Cardiac muscle cell (in vitro differentiated cells and primary cell): ENCODE data around the gene TMEM59L. TPM values are rescaled to one million over a fixed set of nuclear protein-coding genes. Genes with fewer than 3 reads are reported as not detected.

Source experiments
- DNase-seq, 2 donors: peaks; one replicate each; pipeline versions ENCODE4 v3.0.0 to v3.0.0-alpha.2; 2010 to 2017; ENCODE audit warnings: low read depth in 1 of 2, low spot score in 1 of 2
- H3K27ac ChIP-seq: fragments of 200-600 bp; sonication (generic); 2 replicates; pipeline ENCODE4 v1.5.1; 2016
- H3K27me3 ChIP-seq: fragments of 200-600 bp; sonication (generic); 2 replicates; pipeline ENCODE4 v1.6.0; 2016; ENCODE audit warnings: control low read depth
- H3K36me3 ChIP-seq: fragments of 200-600 bp; sonication (generic); 2 replicates; pipeline ENCODE4 v1.5.1; 2016; ENCODE audit warnings: control low read depth
- H3K4me1 ChIP-seq: fragments of 200-600 bp; sonication (generic); 2 replicates; pipeline ENCODE4 v1.8.1; 2017; ENCODE audit warnings: low read depth, mild to moderate bottlenecking, mixed run types
- H3K4me3 ChIP-seq: fragments of 200-600 bp; sonication (generic); 2 replicates; pipeline ENCODE4 v1.5.1; 2016; ENCODE audit warnings: mild to moderate bottlenecking
- H3K9me3 ChIP-seq: fragments of 200-600 bp; sonication (generic); 2 replicates; pipeline ENCODE4 v1.5.1; 2017; ENCODE audit warnings: low read depth, mild to moderate bottlenecking, control low read depth
- CTCF ChIP-seq: IDR thresholded peaks from 2 replicates; pipeline ENCODE4 v1.5.1; 2012; ENCODE audit warnings: low read depth, mild to moderate bottlenecking, low read length
- polyA plus RNA-seq: library from polyadenylated mRNA; unstranded; fragments of >200 nt; fragmentation: Nextera tagmentation; extraction: Ambion mirVana; gene quantifications from 2 replicates; pipeline ENCODE4 v1.2.1, GENCODE V29; 2016
- total RNA-seq: library from RNA; depleted of rRNA; stranded (reverse); fragments of >200 nt; gene quantifications from 2 replicates; pipeline ENCODE4 v1.2.3, GENCODE V29; 2016

TMEM59L gene
- total and polyA plus RNA-seq, 2 experiments from 2014 or later = 1.6 to 2.0 TPM

DNA sequence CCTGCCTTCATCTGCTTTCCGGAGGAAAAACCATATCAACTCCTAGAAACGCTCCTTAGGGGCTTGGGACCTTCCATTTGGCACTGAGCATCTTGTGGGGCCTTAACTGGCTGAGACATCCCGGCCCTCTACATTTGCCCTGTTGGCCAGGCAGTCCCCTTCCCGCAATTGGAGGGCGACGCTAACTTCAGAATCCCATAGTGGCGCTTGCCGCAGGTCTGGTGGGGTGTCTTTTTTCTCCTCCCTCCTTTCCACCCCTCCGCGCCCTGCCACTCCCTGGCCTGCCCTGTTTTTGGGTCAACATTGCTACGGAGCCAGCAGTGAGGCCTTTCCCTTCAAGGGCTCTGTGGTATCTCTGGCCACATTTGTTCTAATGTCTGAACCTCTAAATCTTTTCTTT lies 57.2 kb downstream of the TMEM59L start:
- no peak overlapping the region for H3K27ac ChIP-seq
- H3K4me3 ChIP-seq = no peak overlapping the region
- H3K27me3 ChIP-seq = no peaks in the 10 kb centered on the region
- TF ChIP-seq CTCF = no peak
- no peak for DNase-seq
- H3K9me3 ChIP-seq = no peaks in the 10 kb centered on the region
- peaks cover 3% of the 10 kb centered on the region for H3K36me3 ChIP-seq
- no peaks in the 10 kb centered on the region for H3K4me1 ChIP-seq

GRCh38 chr19:18670312-18670711 lies 57.6 kb downstream of the TMEM59L start:
- Histone ChIP-seq H3K9me3 (no peaks in the 10 kb centered on the region), H3K27me3 (no peaks in the 10 kb centered on the region), H3K27ac (no peak overlapping the region), H3K4me3 (no peak overlapping the region), H3K36me3 (peaks cover 3% of the 10 kb centered on the region), H3K4me1 (no peaks in the 10 kb centered on the region)
- TF ChIP-seq CTCF = no peak
- no peak for DNase-seq

Other genes starting within 250 kb of the TMEM59L start
- gene GDF15, start 226.7 kb upstream of the TMEM59L start, total RNA-seq = 2.9 and 10.0 TPM in 2 replicates
- gene GDF15, start 226.7 kb upstream of the TMEM59L start, polyA plus RNA-seq = 2.4 and 8.2 TPM in 2 replicates
- 0.04 TPM in 1 of 2 replicates, not detected in the other for gene LRRC25, start 215.2 kb upstream of the TMEM59L start, total RNA-seq
- not detected in 2 replicates for gene LRRC25, start 215.2 kb upstream of the TMEM59L start, polyA plus RNA-seq
- 154 and 180 TPM in 2 replicates for gene SSBP4, start 193.5 kb upstream of the TMEM59L start, total RNA-seq
- gene SSBP4, start 193.5 kb upstream of the TMEM59L start, polyA plus RNA-seq = 151 and 175 TPM in 2 replicates
- gene ISYNA1, start 174.7 kb upstream of the TMEM59L start, total RNA-seq = 218 and 298 TPM in 2 replicates
- 370 and 442 TPM in 2 replicates for gene ISYNA1, start 174.7 kb upstream of the TMEM59L start, polyA plus RNA-seq
- gene ELL, start 90.8 kb upstream of the TMEM59L start, total RNA-seq = 19.4 and 20.7 TPM in 2 replicates
- gene ELL, start 90.8 kb upstream of the TMEM59L start, polyA plus RNA-seq = 14.8 and 18.2 TPM in 2 replicates
- 514 and 568 TPM in 2 replicates for gene FKBP8, start 69.3 kb upstream of the TMEM59L start, total RNA-seq
- 398 and 473 TPM in 2 replicates for gene FKBP8, start 69.3 kb upstream of the TMEM59L start, polyA plus RNA-seq
- gene KXD1, start 55.0 kb upstream of the TMEM59L start, total RNA-seq = 137 and 160 TPM in 2 replicates
- gene KXD1, start 55.0 kb upstream of the TMEM59L start, polyA plus RNA-seq = 111 and 127 TPM in 2 replicates
- 387 and 390 TPM in 2 replicates for gene UBA52, start 41.0 kb upstream of the TMEM59L start, total RNA-seq
- 415 and 457 TPM in 2 replicates for gene UBA52, start 41.0 kb upstream of the TMEM59L start, polyA plus RNA-seq
- gene REX1BD, start 24.1 kb upstream of the TMEM59L start, total RNA-seq = 130 and 133 TPM in 2 replicates
- 141 and 179 TPM in 2 replicates for gene REX1BD, start 24.1 kb upstream of the TMEM59L start, polyA plus RNA-seq
- gene CRLF1, start 6.1 kb upstream of the TMEM59L start, total RNA-seq = 0.14 and 0.69 TPM in 2 replicates
- 0.89 and 1.2 TPM in 2 replicates for gene CRLF1, start 6.1 kb upstream of the TMEM59L start, polyA plus RNA-seq
- 8.6 and 9.5 TPM in 2 replicates for gene KLHL26, start 24.2 kb downstream of the TMEM59L start, total RNA-seq
- gene KLHL26, start 24.2 kb downstream of the TMEM59L start, polyA plus RNA-seq = 8.0 and 8.2 TPM in 2 replicates
- gene CRTC1, start 70.8 kb downstream of the TMEM59L start, total RNA-seq = 12.8 and 13.8 TPM in 2 replicates
- gene CRTC1, start 70.8 kb downstream of the TMEM59L start, polyA plus RNA-seq = 4.0 and 5.8 TPM in 2 replicates
- gene COMP, start 178.4 kb downstream of the TMEM59L start, total RNA-seq = 0.07 and 0.09 TPM in 2 replicates
- gene COMP, start 178.4 kb downstream of the TMEM59L start, polyA plus RNA-seq = 0.46 TPM in 1 of 2 replicates, not detected in the other
- gene UPF1, start 219.1 kb downstream of the TMEM59L start, total RNA-seq = 77.5 and 121 TPM in 2 replicates
- 36.4 and 37.7 TPM in 2 replicates for gene UPF1, start 219.1 kb downstream of the TMEM59L start, polyA plus RNA-seq